HepG2 (cell line): ENCODE results near the gene CDH12.

Experiments used
- SMAD1 ChIP-seq: sonication (generic); formaldehyde crosslinking; IDR thresholded peaks from 2 replicates; pipeline ENCODE4 v1.4.0; 2020; ENCODE audit warnings: missing genetic modification reagents, low read depth, mild to moderate bottlenecking, borderline replicate concordance
- SP4 ChIP-seq: sonication (generic); formaldehyde crosslinking; IDR thresholded peaks from 2 replicates; pipeline ENCODE4 v1.8.1; 2023; ENCODE audit warnings: mild to moderate bottlenecking, missing genetic modification reagents
- TCF7 ChIP-seq: sonication (generic); IDR thresholded peaks from 2 replicates; pipeline ENCODE4 v1.6.1; 2016; ENCODE audit warnings: antibody characterized with exemption, low read depth
- ZNF260 ChIP-seq: sonication (generic); formaldehyde crosslinking; IDR thresholded peaks from 2 replicates; pipeline ENCODE4 v1.4.0; 2020; ENCODE audit warnings: missing genetic modification reagents, low read depth, mild to moderate bottlenecking, borderline replicate concordance
- ZNF3 ChIP-seq: IDR thresholded peaks from 2 replicates; pipeline ENCODE4 v1.7.0; 2017; ENCODE audit warnings: inconsistent platforms
- TF ChIP-seq, protein P1 (sequence below): sonication (generic); formaldehyde crosslinking; IDR thresholded peaks from 2 replicates; pipeline ENCODE4 v1.5.0; 2020; ENCODE audit warnings: mild to moderate bottlenecking, missing genetic modification reagents, moderate library complexity
- TF ChIP-seq, protein P2 (sequence below): sonication (generic); formaldehyde crosslinking; IDR thresholded peaks from 2 replicates; pipeline ENCODE4 v1.4.0; 2020; ENCODE audit warnings: missing genetic modification reagents

DNA sequence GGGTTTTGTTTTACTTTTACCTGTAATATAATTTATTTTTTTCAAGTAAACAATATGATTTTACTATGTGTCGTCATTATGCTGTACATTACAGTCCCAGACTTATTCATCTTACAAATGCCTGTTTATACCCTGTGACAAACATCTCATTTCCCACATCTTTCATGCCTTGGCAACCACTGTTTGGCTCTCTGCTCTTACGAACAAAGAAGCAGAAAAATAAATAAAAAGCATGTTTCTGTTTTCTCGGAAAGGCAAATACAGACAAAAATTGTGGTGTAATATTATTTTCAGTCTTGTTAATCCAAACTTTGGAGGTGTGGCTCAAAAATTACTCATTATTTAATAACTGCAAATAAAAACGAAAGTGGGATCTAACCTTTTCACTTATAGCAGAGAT, 393.0 kb downstream of the CDH12 start:
- TF ChIP-seq, protein P1, sequence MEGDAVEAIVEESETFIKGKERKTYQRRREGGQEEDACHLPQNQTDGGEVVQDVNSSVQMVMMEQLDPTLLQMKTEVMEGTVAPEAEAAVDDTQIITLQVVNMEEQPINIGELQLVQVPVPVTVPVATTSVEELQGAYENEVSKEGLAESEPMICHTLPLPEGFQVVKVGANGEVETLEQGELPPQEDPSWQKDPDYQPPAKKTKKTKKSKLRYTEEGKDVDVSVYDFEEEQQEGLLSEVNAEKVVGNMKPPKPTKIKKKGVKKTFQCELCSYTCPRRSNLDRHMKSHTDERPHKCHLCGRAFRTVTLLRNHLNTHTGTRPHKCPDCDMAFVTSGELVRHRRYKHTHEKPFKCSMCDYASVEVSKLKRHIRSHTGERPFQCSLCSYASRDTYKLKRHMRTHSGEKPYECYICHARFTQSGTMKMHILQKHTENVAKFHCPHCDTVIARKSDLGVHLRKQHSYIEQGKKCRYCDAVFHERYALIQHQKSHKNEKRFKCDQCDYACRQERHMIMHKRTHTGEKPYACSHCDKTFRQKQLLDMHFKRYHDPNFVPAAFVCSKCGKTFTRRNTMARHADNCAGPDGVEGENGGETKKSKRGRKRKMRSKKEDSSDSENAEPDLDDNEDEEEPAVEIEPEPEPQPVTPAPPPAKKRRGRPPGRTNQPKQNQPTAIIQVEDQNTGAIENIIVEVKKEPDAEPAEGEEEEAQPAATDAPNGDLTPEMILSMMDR (CRISPR knock-in tag): no peak
- TF ChIP-seq ZNF3 (CRISPR knock-in tag): no peak
- TF ChIP-seq SMAD1 (CRISPR knock-in tag): no peak
- no peak for TF ChIP-seq TCF7
- TF ChIP-seq ZNF260 (CRISPR knock-in tag): no peak
- TF ChIP-seq, protein P2, sequence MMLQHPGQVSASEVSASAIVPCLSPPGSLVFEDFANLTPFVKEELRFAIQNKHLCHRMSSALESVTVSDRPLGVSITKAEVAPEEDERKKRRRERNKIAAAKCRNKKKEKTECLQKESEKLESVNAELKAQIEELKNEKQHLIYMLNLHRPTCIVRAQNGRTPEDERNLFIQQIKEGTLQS: no peak
- TF ChIP-seq SP4 (CRISPR knock-in tag): no peak
